ENCODE measurements around the gene LPO. TPM values are rescaled to one million over a fixed set of nuclear protein-coding genes. Genes with fewer than 3 reads are reported as not detected.

The LPO gene
- polyA plus RNA-seq, 1 experiment: not detected

GRCh38 chr17:58272367-58273280 lies 34.2 kb downstream of the LPO start:
- no peak for DNase-seq (ENCODE audit: low read depth, low spot score)
- H3K4me3 ChIP-seq (ENCODE audit: low read depth, low read length): no peak overlapping the region
- H3K27ac ChIP-seq (ENCODE audit: low read depth, low read length): no peak overlapping the region
- H3K9me3 ChIP-seq (ENCODE audit: control insufficient read depth, insufficient read depth, low read length): no peaks in the 10 kb centered on the region
- ChIA-PET POLR2A (no interaction called here), CTCF (no interaction called here)
- TF ChIP-seq CTCF (IDR thresholded peaks at IDR 0.05; ENCODE audit: low read depth, low read length): no peak
- H3K27me3 ChIP-seq (ENCODE audit: control insufficient read depth, insufficient read depth, low read length): peaks cover 9% of the 10 kb centered on the region

GRCh38 chr17:58273453-58274104 lies 35.2 kb downstream of the LPO start:
- H3K9me3 ChIP-seq (ENCODE audit: control insufficient read depth, insufficient read depth, low read length): no peaks in the 10 kb centered on the region
- no peak overlapping the region for H3K4me3 ChIP-seq (ENCODE audit: low read depth, low read length)
- no peak overlapping the region for H3K27ac ChIP-seq (ENCODE audit: low read depth, low read length)
- ChIA-PET CTCF (no interaction called here), POLR2A (no interaction called here)
- no peak for DNase-seq (ENCODE audit: low read depth, low spot score)
- TF ChIP-seq CTCF (IDR thresholded peaks at IDR 0.05; ENCODE audit: low read depth, low read length): no peak
- peaks cover 15% of the 10 kb centered on the region for H3K27me3 ChIP-seq (ENCODE audit: control insufficient read depth, insufficient read depth, low read length)

GRCh38 chr17:58275417-58275816 lies 37.0 kb downstream of the LPO start:
- CTCF ChIA-PET: interaction anchor here (0.9 to 1.6 kb wide), 2 partner anchors 26 to 142 kb away, joined by 4 to 9 read pairs; partner anchors contain the start of gene RNF43
- Histone ChIP-seq H3K27me3 (ENCODE audit: control insufficient read depth, insufficient read depth, low read length) (peaks cover 27% of the 10 kb centered on the region), H3K9me3 (ENCODE audit: control insufficient read depth, insufficient read depth, low read length) (no peaks in the 10 kb centered on the region; the same call in 1 of the 2 replicates), H3K27ac (ENCODE audit: low read depth, low read length) (no peak overlapping the region), H3K4me3 (ENCODE audit: low read depth, low read length) (no peak overlapping the region)
- DNase-seq (ENCODE audit: low read depth, low spot score): no peak
- POLR2A ChIA-PET: no interaction called here
- TF ChIP-seq CTCF (IDR thresholded peaks at IDR 0.05; ENCODE audit: low read depth, low read length): no peak

GRCh38 chr17:58276423-58276822 lies 38.0 kb downstream of the LPO start:
- Histone ChIP-seq H3K4me3 (ENCODE audit: low read depth, low read length) (no peak overlapping the region), H3K9me3 (ENCODE audit: control insufficient read depth, insufficient read depth, low read length) (no peaks in the 10 kb centered on the region; the same call in 1 of the 2 replicates), H3K27ac (ENCODE audit: low read depth, low read length) (no peak overlapping the region), H3K27me3 (ENCODE audit: control insufficient read depth, insufficient read depth, low read length) (peaks cover 31% of the 10 kb centered on the region)
- DNase-seq (ENCODE audit: low read depth, low spot score): no peak
- TF ChIP-seq CTCF (IDR thresholded peaks at IDR 0.05; ENCODE audit: low read depth, low read length): no peak
- CTCF ChIA-PET: interaction anchor here (1.5 to 1.6 kb wide), 2 partner anchors 27 to 141 kb away, joined by 6 to 9 read pairs; partner anchors contain the start of gene RNF43
- POLR2A ChIA-PET: no interaction called here

Measured in AG04450 (cell line).